Ishikawa (cell line): ENCODE data around the gene TLE6.

Source experiments
- CEBPB ChIP-seq: IDR thresholded peaks from 2 replicates; pipeline ENCODE4 v1.6.1; 2012
- CREB1 ChIP-seq: IDR thresholded peaks from 2 replicates; pipeline ENCODE4 v1.6.1; 2012; ENCODE audit warnings: low read depth
- EGR1 ChIP-seq: IDR thresholded peaks from 2 replicates; pipeline ENCODE4 v1.6.1; 2012
- EP300 ChIP-seq: IDR thresholded peaks from 2 replicates; pipeline ENCODE4 v1.6.1; 2012; ENCODE audit warnings: borderline replicate concordance
- FOXM1 ChIP-seq: IDR thresholded peaks from 2 replicates; pipeline ENCODE4 v1.6.1; 2012; ENCODE audit warnings: low read depth, borderline replicate concordance
- NFIC ChIP-seq: IDR thresholded peaks from 2 replicates; pipeline ENCODE4 v1.6.1; 2012
- RAD21 ChIP-seq: IDR thresholded peaks from 2 replicates; pipeline ENCODE4 v1.6.1; 2012; ENCODE audit warnings: low read depth
- TAF1 ChIP-seq: IDR thresholded peaks from 2 replicates; pipeline ENCODE4 v1.6.1; 2012; ENCODE audit warnings: low read depth, mild to moderate bottlenecking
- TCF12 ChIP-seq: IDR thresholded peaks from 2 replicates; pipeline ENCODE4 v1.6.1; 2012; ENCODE audit warnings: low read depth
- TEAD4 ChIP-seq: IDR thresholded peaks from 2 replicates; pipeline ENCODE4 v1.6.1; 2012
- YY1 ChIP-seq: IDR thresholded peaks from 2 replicates; pipeline ENCODE4 v1.6.1; 2012; ENCODE audit warnings: low read depth
- ZBTB7A ChIP-seq: IDR thresholded peaks from 2 replicates; pipeline ENCODE4 v1.6.1; 2012; ENCODE audit warnings: low read depth
- TF ChIP-seq, protein P1 (sequence below): IDR thresholded peaks from 2 replicates; pipeline ENCODE4 v1.6.1; 2012
- TF ChIP-seq, protein P2 (sequence below): IDR thresholded peaks from 2 replicates; pipeline ENCODE4 v1.6.1; 2012
- TF ChIP-seq, protein P3 (sequence below): IDR thresholded peaks from 2 replicates; pipeline ENCODE4 v1.6.1; 2012; ENCODE audit warnings: low read depth, mild to moderate bottlenecking

TLE6 gene

DNA sequence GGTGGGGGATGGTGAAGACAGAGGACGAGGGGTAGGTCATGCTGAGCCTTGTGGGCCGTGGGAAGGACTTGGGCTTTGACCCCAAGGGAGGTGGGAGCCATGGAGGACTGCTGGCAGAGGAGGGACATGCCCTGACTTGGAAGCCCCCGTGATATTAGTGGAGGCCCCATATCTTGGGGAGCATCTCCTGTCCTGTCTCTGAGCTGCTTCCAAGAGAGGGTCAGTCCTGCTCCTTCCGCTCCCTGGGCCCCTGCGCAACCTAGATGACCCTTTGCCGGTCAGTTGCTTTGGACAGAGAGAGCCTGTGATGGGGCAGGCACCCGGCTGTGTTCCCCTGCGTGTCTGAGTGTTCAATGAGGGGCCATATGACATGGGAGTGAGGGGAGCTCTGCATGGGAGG, 5.2 kb downstream of the TLE6 start:
- TF ChIP-seq ZBTB7A (no peak), EGR1 (no peak), TAF1 (no peak), RAD21 (no peak), EP300 (no peak), NFIC (no peak), YY1 (no peak), CEBPB (no peak), TEAD4 (no peak), TCF12 (no peak), CREB1 (no peak), FOXM1 (no peak)
- TF ChIP-seq, protein P1, sequence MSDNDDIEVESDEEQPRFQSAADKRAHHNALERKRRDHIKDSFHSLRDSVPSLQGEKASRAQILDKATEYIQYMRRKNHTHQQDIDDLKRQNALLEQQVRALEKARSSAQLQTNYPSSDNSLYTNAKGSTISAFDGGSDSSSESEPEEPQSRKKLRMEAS = no peak
- TF ChIP-seq, protein P2, sequence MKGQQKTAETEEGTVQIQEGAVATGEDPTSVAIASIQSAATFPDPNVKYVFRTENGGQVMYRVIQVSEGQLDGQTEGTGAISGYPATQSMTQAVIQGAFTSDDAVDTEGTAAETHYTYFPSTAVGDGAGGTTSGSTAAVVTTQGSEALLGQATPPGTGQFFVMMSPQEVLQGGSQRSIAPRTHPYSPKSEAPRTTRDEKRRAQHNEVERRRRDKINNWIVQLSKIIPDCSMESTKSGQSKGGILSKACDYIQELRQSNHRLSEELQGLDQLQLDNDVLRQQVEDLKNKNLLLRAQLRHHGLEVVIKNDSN = no peak
- TF ChIP-seq, protein P3, sequence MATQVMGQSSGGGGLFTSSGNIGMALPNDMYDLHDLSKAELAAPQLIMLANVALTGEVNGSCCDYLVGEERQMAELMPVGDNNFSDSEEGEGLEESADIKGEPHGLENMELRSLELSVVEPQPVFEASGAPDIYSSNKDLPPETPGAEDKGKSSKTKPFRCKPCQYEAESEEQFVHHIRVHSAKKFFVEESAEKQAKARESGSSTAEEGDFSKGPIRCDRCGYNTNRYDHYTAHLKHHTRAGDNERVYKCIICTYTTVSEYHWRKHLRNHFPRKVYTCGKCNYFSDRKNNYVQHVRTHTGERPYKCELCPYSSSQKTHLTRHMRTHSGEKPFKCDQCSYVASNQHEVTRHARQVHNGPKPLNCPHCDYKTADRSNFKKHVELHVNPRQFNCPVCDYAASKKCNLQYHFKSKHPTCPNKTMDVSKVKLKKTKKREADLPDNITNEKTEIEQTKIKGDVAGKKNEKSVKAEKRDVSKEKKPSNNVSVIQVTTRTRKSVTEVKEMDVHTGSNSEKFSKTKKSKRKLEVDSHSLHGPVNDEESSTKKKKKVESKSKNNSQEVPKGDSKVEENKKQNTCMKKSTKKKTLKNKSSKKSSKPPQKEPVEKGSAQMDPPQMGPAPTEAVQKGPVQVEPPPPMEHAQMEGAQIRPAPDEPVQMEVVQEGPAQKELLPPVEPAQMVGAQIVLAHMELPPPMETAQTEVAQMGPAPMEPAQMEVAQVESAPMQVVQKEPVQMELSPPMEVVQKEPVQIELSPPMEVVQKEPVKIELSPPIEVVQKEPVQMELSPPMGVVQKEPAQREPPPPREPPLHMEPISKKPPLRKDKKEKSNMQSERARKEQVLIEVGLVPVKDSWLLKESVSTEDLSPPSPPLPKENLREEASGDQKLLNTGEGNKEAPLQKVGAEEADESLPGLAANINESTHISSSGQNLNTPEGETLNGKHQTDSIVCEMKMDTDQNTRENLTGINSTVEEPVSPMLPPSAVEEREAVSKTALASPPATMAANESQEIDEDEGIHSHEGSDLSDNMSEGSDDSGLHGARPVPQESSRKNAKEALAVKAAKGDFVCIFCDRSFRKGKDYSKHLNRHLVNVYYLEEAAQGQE = no peak

DNA sequence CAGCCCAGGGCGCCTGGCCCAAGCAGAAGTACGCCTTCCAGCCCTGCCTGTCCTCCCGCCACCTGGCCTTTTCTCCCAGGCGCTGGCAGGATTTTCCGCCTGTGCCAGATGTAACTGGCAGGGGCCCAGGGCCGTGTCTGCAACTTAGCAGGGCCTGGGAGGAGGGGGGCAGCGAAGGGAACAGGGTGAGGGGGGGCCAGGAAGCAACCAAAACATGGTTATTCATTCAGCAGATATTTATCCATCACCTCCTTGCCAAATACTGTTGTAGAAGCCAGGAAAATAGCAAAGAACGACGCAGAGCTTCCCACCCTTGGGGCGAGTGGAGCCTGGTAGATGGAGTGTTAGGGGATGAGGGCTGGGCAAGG, 5.6 kb downstream of the TLE6 start:
- TF ChIP-seq NFIC = peak; percentile 35; the same call in 1 of the 2 replicates
- TF ChIP-seq, protein P1 = no peak

DNA sequence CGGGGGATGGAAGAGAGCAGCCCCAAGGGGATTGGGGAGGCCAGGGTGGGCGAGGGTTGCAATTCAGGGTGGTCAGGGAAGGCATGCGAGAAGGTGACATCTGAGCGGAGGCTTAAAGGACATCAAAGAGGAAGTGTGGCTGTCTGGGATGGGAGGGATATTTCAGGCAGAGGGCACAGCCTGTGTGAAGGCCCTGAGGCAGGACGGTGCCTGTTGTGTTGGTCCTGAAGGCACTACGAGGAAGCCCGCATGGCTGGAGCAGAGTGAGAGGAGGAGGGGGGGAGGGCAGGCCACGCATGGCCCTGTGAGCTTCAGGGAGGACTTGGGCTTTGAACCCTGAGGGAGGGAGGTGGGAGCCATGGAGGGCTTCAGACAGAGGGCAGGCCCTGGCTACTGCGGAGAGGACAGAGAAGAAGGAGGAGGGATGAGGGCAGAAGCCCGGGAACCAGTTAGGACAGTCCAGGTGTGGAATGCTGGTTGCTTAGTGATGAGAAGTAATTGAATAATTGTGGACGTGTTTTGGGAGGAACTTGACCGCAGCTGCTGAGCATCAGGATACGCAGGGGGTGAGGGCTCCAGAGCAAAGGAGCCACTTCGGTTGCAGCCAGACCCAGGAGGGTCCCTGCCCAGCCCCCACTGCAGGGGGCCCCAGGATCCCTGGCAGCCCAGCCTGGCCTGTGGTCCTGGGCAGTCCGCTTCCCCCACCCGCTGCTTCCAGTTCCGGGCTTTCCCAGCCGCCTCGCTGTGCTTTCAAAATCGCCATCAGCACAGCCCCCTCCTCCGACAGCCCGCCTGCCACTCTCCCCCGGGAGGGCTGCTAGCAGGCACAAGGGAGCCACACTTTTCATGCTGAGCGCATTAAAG, 6.2 kb downstream of the TLE6 start:
- TF ChIP-seq, protein P2 = no peak
- no peak for TF ChIP-seq FOXM1
- TF ChIP-seq RAD21 = no peak
- TF ChIP-seq TEAD4 = peak; percentile 38; the same call in 1 of the 2 replicates
- TF ChIP-seq EP300 = peak; percentile 36; the same call in 1 of the 2 replicates
- TF ChIP-seq YY1 = 0 out of 2 replicates have a peak, but pooled peaks have one; percentile 37
- TF ChIP-seq, protein P3 = no peak
- TF ChIP-seq NFIC = peak; percentile 64
- TF ChIP-seq, protein P1 = no peak
- peak; percentile 65; the same call in 1 of the 2 replicates for TF ChIP-seq ZBTB7A
- TF ChIP-seq EGR1 = no peak
- 0 out of 2 replicates have a peak, but pooled peaks have one; percentile 37 for TF ChIP-seq CEBPB
- TF ChIP-seq CREB1 = no peak
- TF ChIP-seq TAF1 = no peak
- no peak; the same call in 1 of the 2 replicates for TF ChIP-seq TCF12

DNA sequence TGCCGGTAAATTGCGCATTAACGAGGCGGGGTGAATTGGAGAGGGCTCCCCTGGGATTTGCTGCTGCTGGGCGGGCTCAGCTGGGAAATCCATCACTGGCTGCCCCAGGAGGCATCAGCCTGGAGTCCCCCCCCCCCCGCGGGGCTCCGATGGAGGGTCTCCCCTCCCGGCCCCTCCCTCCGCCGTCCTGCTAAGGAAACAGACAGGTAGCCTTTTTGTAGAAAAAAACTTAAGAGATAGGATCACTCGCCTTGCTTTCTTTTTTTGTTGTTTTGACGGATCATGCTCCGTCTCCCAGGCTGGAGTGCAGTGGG, 6.8 kb downstream of the TLE6 start:
- TF ChIP-seq, protein P1 = no peak
- TF ChIP-seq TCF12 = peak; percentile 67; the same call in 1 of the 2 replicates
- TF ChIP-seq, protein P2 = no peak

DNA sequence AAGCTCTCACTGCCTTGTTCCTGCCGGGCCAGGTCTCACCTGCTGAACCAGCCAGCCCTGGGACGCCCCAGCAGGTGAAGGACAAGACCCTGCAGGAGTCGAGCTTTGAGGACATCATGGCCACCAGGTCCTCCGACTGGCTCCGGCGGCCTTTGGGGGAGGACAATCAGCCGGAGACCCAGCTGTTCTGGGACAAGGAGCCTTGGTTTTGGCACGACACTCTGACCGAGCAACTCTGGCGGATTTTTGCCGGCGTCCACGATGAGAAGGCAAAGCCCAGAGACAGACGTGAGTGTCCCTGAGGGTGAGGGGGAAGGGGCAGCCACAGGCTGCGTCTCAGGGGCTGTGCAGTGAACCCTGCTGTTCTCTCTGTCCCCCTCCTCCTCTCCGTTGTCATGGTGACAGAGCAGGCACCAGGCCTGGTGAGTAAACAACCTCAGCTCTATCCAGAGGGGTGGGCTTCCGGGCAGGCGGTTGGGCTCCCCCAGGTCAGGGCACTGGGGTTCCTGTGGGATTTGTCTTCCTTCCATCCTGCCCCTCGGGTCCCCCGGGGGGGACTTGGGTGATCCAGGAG, 9.7 kb downstream of the TLE6 start:
- no peak for TF ChIP-seq CREB1
